AG20443 (cell line): ENCODE data around the gene TGM2.

ENCODE experiments used
- DNase-seq: peaks from one replicate; pipeline ENCODE4 v3.0.0; 2012; ENCODE audit warnings: low spot score, mixed read lengths

TGM2 gene

GRCh38 chr20:38144598-38144973 lies 20.5 kb downstream of the TGM2 start:
- DNase-seq, result no peak

- peak; percentile 80 for DNase-seq
These were observed 21.2 kb downstream of the TGM2 start for GRCh38 chr20:38143646-38144554.

- no peak for DNase-seq
These were observed 21.8 kb downstream of the TGM2 start for GRCh38 chr20:38143238-38143645.

- DNase-seq, result no peak
These were observed 23.1 kb downstream of the TGM2 start for GRCh38 chr20:38141889-38142494.

GRCh38 chr20:38141204-38141888 lies 23.7 kb downstream of the TGM2 start:
- DNase-seq, result no peak

GRCh38 chr20:38139977-38140753 lies 24.9 kb downstream of the TGM2 start:
- no peak for DNase-seq

- no peak for DNase-seq
These were observed 25.7 kb downstream of the TGM2 start for GRCh38 chr20:38139156-38139912.

GRCh38 chr20:38138086-38138778 lies 26.8 kb downstream of the TGM2 start:
- DNase-seq, result no peak

GRCh38 chr20:38137441-38138037 lies 27.5 kb downstream of the TGM2 start:
- no peak for DNase-seq

GRCh38 chr20:38136421-38137245 lies 28.4 kb downstream of the TGM2 start:
- no peak for DNase-seq

- DNase-seq, result no peak
These were observed 29.2 kb downstream of the TGM2 start for GRCh38 chr20:38135651-38136420.

- DNase-seq, result no peak
These were observed 29.8 kb downstream of the TGM2 start for GRCh38 chr20:38135271-38135650.

GRCh38 chr20:38134427-38135270 lies 30.4 kb downstream of the TGM2 start:
- no peak for DNase-seq

- DNase-seq, result no peak
These were observed 31.2 kb downstream of the TGM2 start for GRCh38 chr20:38133680-38134426.

- no peak for DNase-seq
These were observed 32.1 kb downstream of the TGM2 start for GRCh38 chr20:38132910-38133501.

GRCh38 chr20:38132156-38132909 lies 32.7 kb downstream of the TGM2 start:
- DNase-seq, result no peak
